NCI-H2107 treated with DMSO at 0.1 percent for 48 hours (cell line): ENCODE data around the gene RHOH.

ENCODE experiments used
- DNase-seq: peaks from one replicate; lab custom pipeline; 2025; ENCODE audit not compliant: unreplicated experiment; lab: John Stamatoyannopoulos, UW

Gene RHOH

GRCh38 chr4:40204507-40205258 lies 7.9 kb downstream of the RHOH start:
- no peak for DNase-seq

GRCh38 chr4:40205259-40206198 lies 8.7 kb downstream of the RHOH start:
- DNase-seq: no peak

DNA sequence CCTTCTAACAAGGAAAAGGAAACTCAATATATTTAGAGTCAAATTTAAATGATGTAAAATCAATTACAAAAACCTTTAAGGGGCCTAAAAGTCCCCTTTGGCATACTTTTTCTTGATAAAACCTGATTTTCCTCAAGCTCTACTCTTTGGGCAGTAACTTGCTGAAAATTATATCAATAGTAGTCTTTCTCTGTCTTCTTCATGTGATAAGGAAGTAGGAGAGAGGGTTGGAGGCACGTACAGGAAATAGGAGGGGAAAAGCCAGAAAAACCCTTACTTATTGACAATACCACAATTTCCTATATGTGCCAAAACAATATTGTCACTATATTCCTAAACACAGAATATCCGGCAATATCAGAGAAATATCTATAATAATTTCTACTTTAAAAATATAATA lies 9.6 kb downstream of the RHOH start:
- DNase-seq: no peak

GRCh38 chr4:40209401-40209800 lies 12.6 kb downstream of the RHOH start:
- no peak for DNase-seq

- no peak for DNase-seq
These were observed 13.9 kb downstream of the RHOH start for GRCh38 chr4:40210776-40211175.

GRCh38 chr4:40211224-40212185 lies 14.7 kb downstream of the RHOH start:
- no peak for DNase-seq

DNA sequence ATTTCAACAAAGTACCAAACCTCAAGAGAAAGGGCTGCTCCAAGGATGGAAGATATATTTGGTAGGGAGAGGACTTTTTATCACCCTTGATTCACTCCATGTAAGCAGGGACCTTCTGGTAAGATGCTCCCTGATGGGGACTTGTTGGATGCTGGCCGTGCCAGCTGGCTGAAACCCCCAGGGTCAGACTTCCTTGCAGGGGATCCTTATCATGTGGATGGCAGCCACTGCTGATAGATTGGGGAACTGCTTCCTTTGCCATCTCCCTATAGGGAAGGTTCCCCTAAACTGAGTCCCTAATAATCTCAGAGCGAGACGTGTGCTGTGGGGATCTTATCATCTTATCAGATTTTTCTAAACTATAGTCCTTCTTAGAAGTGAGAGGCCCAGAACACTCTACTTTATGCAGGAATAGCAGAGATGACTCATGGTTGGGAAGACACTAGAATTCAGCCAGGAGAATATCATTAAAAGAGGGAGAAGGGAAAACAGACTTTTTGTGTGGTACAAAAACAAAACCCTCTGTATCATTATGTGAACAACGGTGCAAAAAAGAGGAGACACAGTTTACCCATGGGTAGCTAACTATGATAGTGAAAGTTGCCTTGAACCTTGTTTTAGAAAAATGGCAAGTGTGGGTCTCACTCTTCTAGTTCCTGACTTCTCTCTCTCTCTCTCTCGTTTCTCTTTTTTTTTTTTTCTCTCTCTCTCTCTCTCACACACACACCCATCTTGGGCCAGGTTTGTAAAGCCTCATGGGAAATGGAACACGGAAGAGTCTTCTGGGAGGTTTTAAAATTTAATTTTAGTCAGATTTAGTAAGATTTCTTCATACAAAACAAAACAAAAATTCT lies 16.1 kb downstream of the RHOH start:
- DNase-seq: no peak

DNA sequence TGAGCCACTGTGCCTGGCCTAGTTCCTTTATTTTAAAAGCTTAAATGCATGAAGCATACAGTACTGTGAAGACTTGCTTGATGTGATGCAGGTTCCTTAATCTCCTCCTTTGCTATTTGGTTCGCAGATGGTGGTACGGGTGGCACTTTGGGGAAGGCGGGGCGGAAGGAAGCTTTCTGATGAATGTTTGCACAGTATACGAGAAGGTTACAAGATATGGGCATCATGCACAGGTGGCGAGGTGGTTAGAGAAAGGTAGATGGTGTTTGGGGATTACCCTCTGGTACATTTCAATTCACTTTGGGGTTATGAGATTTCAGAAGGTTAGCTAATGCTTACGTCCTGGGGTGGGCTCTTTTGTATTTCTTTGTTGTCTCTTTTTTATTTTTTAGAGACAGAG lies 17.2 kb downstream of the RHOH start:
- no peak for DNase-seq

DNA sequence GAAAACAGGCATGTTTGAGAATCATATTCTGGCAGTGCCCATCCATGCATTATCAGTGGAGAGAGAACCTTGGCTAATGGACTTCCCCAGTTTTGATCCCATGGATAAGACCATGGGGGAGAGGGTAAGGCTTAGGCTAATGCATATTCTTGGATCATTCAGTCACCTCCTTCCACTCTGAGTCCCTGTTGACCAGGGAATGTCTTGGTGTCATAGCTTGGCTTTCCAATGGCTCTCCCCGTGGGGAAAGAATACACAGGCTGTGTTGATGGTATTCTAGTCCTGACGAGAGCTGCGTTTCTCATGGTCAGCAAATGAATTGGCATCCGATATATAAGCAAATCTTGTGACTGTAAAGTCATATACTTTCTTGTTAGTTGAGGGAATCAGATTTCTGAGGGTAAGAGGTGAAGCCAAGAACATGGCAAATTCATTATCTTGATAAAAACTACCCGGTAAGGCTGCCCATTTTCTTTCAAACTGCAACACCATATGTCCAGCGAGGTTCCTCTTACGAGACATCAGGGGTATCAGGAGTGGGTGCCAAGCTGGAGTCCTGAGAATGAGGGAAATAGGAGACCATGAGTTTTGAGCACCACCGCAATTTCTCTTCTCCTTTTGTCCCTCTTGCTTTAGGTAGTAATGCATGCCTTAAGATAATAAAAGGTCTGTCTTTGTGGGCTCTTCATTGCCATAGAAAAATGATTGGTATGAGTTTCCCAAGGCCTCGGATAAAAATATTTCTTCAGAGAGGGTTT lies 18.0 kb downstream of the RHOH start:
- DNase-seq: no peak

DNA sequence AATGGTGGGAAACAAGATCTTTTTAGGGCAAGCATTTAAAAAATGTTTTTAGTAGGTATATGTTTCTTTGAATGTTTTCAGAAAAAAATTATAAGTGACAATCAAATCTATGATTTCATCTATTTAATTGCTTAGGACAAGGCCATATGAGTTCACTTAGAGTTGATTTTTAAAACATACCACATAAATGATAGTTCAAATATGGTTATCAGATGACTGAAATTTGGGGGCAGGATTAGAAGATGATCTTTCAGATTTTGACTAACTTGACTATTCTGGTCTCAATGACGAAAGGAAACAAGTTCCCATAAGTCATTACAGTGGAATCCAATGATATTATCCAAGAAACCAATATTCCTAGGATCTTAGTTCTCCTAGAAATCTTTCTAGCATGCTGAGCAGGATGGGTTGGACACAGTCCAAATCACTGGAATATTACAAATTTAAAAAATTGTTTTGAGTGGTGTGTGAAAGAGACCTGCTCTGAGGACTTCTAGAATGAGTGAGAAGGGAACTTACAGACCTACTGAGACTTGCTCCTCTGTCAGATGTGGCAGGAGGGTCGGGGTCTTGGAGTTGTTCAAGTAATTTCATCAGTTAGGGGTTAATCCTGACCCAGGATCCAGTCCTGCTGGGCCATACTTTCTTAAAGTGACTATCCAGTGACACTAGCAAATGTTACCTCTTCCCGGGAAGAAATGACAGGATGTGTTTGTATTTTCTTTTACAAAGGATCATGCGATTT lies 20.0 kb downstream of the RHOH start:
- no peak for DNase-seq

GRCh38 chr4:40221744-40222143 lies 24.9 kb downstream of the RHOH start:
- DNase-seq: no peak

GRCh38 chr4:40223343-40223742 lies 26.5 kb downstream of the RHOH start:
- DNase-seq: no peak

GRCh38 chr4:40224432-40224831 lies 27.6 kb downstream of the RHOH start:
- DNase-seq: no peak

DNA sequence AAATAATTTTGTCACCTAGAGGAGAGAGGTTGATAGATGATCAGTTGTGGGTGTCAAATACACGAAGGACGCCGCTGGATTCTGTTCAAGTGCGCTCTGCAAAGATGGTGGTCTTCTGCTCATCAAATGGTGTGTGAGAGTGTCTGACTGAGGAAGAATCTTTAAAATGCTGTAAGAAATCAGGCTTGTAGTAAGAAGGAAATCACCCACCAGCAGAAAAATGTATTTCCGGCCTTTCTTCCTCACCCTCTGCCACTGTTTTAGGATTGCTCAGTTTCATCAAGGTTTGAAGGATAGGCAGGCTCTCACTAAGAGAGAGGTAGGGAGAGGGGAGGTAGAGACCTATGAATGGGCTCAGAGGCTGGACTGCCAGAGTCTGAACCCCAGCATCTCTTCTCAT lies 28.7 kb downstream of the RHOH start:
- no peak for DNase-seq

- no peak for DNase-seq
These were observed 30.5 kb downstream of the RHOH start for GRCh38 chr4:40227284-40227683.

- DNase-seq: no peak
These were observed 31.9 kb downstream of the RHOH start for GRCh38 chr4:40228497-40229365.

GRCh38 chr4:40231316-40231863 lies 34.6 kb downstream of the RHOH start:
- no peak for DNase-seq
